ENCODE results near the gene BECN2. TPM values are rescaled to one million over a fixed set of nuclear protein-coding genes. Genes with fewer than 3 reads are reported as not detected.

The BECN2 gene
- polyA plus RNA-seq, 2 of the 4 experiments (the other 2 are of a cell fraction), result not detected

DNA sequence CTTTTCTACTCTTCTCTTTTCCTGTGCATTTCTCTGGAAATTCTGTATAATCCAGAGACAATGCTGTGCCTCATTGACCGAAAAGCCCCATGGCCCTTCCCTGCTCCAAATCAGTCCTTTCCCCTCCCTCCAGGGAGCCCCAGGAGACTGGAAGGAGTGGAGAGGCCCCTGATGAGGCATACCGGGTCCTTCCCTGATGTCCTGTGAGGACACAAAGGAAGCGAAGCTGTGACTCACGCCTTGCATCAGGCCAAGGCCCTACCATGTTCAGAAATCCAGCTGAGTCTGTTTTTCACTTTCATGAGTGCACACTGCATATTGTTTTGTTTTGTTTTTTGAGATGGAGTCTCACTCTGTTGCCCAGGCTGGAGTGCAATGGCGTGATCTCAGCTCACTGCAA lies 38.7 kb upstream of the BECN2 start (continued):
- no peak for TF ChIP-seq ZFP36 (IDR thresholded peaks at IDR 0.05; ENCODE audit: borderline replicate concordance, partially characterized antibody)
- TF ChIP-seq, protein P1, sequence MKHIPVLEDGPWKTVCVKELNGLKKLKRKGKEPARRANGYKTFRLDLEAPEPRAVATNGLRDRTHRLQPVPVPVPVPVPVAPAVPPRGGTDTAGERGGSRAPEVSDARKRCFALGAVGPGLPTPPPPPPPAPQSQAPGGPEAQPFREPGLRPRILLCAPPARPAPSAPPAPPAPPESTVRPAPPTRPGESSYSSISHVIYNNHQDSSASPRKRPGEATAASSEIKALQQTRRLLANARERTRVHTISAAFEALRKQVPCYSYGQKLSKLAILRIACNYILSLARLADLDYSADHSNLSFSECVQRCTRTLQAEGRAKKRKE (CRISPR knock-in tag; IDR thresholded peaks at IDR 0.05; ENCODE audit: low read depth), result no peak

DNA sequence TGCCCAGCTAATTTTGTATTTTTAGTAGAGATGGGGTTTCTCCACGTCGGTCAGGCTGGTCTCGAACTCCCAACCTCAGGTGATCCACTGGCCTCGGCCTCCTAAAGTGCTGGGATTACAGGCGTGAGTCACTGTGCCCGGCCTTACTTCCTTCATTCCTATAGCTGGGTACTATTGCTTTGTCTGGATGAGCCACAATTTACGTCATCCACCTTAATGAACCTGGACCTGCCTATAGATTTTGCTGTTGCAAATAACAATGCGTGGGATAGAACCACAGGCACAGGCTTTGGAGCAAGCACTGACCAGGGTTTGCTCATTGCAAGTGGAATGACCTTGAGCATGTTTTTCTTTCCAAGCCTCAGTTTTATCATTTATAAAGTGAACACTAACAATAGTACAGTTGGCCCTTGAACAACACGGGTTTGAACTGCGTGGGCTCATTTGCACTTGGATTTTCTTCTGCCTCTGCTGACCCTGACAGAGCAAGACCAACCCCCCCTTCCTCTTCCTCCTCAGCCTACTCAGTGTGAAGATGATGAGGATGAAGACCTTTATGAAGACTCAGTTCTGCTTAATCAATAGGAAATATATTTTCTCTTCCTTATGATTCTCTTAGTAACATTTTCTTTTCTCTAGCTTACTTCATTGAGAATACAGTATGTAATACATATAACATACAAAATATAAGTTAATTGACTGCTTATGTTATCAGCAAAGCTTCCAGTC lies 33.3 kb upstream of the BECN2 start:
- Histone ChIP-seq H3K4me3 (no peak overlapping the region), H3K4me2 (no peak overlapping the region), H3K9me3 (no peaks in the 10 kb centered on the region), H3K4me1 (no peaks in the 10 kb centered on the region), H3K27ac (no peak overlapping the region)
- TF ChIP-seq ZNF302 (CRISPR knock-in tag; IDR thresholded peaks at IDR 0.05) (no peak), JUNB (IDR thresholded peaks at IDR 0.05) (no peak), TP53 (CRISPR knock-in tag; IDR thresholded peaks at IDR 0.05) (no peak), RARB (CRISPR knock-in tag; IDR thresholded peaks at IDR 0.05) (no peak), PHF8 (IDR thresholded peaks at IDR 0.05; ENCODE audit: borderline replicate concordance, low read depth) (no peak), CBX8 (IDR thresholded peaks at IDR 0.05) (no peak), MAFK (IDR thresholded peaks at IDR 0.05; ENCODE audit: partially characterized antibody) (no peak), NR3C1 (IDR thresholded peaks at IDR 0.05) (no peak), ZSCAN20 (CRISPR knock-in tag; IDR thresholded peaks at IDR 0.05) (no peak), MAZ (IDR thresholded peaks at IDR 0.05; ENCODE audit: borderline replicate concordance, low read depth, low read length) (no peak), SREBF2 (IDR thresholded peaks at IDR 0.05) (no peak)
- TF ChIP-seq, protein P2, sequence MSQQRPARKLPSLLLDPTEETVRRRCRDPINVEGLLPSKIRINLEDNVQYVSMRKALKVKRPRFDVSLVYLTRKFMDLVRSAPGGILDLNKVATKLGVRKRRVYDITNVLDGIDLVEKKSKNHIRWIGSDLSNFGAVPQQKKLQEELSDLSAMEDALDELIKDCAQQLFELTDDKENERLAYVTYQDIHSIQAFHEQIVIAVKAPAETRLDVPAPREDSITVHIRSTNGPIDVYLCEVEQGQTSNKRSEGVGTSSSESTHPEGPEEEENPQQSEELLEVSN (IDR thresholded peaks at IDR 0.05; ENCODE audit: borderline replicate concordance, low read depth), result no peak
- TF ChIP-seq, protein P3, sequence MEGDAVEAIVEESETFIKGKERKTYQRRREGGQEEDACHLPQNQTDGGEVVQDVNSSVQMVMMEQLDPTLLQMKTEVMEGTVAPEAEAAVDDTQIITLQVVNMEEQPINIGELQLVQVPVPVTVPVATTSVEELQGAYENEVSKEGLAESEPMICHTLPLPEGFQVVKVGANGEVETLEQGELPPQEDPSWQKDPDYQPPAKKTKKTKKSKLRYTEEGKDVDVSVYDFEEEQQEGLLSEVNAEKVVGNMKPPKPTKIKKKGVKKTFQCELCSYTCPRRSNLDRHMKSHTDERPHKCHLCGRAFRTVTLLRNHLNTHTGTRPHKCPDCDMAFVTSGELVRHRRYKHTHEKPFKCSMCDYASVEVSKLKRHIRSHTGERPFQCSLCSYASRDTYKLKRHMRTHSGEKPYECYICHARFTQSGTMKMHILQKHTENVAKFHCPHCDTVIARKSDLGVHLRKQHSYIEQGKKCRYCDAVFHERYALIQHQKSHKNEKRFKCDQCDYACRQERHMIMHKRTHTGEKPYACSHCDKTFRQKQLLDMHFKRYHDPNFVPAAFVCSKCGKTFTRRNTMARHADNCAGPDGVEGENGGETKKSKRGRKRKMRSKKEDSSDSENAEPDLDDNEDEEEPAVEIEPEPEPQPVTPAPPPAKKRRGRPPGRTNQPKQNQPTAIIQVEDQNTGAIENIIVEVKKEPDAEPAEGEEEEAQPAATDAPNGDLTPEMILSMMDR (IDR thresholded peaks at IDR 0.05), result no peak
- TF ChIP-seq, protein P4, sequence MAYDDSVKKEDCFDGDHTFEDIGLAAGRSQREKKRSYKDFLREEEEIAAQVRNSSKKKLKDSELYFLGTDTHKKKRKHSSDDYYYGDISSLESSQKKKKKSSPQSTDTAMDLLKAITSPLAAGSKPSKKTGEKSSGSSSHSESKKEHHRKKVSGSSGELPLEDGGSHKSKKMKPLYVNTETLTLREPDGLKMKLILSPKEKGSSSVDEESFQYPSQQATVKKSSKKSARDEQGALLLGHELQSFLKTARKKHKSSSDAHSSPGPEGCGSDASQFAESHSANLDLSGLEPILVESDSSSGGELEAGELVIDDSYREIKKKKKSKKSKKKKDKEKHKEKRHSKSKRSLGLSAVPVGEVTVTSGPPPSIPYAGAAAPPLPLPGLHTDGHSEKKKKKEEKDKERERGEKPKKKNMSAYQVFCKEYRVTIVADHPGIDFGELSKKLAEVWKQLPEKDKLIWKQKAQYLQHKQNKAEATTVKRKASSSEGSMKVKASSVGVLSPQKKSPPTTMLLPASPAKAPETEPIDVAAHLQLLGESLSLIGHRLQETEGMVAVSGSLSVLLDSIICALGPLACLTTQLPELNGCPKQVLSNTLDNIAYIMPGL (CRISPR knock-in tag; IDR thresholded peaks at IDR 0.05; ENCODE audit: borderline replicate concordance), result no peak
- TF ChIP-seq, protein P5, sequence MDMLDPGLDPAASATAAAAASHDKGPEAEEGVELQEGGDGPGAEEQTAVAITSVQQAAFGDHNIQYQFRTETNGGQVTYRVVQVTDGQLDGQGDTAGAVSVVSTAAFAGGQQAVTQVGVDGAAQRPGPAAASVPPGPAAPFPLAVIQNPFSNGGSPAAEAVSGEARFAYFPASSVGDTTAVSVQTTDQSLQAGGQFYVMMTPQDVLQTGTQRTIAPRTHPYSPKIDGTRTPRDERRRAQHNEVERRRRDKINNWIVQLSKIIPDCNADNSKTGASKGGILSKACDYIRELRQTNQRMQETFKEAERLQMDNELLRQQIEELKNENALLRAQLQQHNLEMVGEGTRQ (IDR thresholded peaks at IDR 0.05), result no peak
- TF ChIP-seq, protein P6, sequence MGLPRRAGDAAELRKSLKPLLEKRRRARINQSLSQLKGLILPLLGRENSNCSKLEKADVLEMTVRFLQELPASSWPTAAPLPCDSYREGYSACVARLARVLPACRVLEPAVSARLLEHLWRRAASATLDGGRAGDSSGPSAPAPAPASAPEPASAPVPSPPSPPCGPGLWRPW (IDR thresholded peaks at IDR 0.05), result no peak
- TF ChIP-seq, protein P7, sequence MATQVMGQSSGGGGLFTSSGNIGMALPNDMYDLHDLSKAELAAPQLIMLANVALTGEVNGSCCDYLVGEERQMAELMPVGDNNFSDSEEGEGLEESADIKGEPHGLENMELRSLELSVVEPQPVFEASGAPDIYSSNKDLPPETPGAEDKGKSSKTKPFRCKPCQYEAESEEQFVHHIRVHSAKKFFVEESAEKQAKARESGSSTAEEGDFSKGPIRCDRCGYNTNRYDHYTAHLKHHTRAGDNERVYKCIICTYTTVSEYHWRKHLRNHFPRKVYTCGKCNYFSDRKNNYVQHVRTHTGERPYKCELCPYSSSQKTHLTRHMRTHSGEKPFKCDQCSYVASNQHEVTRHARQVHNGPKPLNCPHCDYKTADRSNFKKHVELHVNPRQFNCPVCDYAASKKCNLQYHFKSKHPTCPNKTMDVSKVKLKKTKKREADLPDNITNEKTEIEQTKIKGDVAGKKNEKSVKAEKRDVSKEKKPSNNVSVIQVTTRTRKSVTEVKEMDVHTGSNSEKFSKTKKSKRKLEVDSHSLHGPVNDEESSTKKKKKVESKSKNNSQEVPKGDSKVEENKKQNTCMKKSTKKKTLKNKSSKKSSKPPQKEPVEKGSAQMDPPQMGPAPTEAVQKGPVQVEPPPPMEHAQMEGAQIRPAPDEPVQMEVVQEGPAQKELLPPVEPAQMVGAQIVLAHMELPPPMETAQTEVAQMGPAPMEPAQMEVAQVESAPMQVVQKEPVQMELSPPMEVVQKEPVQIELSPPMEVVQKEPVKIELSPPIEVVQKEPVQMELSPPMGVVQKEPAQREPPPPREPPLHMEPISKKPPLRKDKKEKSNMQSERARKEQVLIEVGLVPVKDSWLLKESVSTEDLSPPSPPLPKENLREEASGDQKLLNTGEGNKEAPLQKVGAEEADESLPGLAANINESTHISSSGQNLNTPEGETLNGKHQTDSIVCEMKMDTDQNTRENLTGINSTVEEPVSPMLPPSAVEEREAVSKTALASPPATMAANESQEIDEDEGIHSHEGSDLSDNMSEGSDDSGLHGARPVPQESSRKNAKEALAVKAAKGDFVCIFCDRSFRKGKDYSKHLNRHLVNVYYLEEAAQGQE (IDR thresholded peaks at IDR 0.05), result no peak
- 80% methylated on average over 10 of the region's 10 CpGs for WGBS (ENCODE audit: missing lambda C conversion rate)
- ATAC-seq (no peak), FAIRE-seq (no peak), DNase-seq (ENCODE audit: low read depth in 1 of 2, low spot score in 1 of 2) (no peak)
- ChIA-PET POLR2A (no interaction called here), CTCF (interaction anchor here (1.6 kb wide), 1 partner anchor 62 kb away, joined by 4 read pairs; no protein-coding TSS in a partner anchor)

All from A549 (cell line).